ENCODE results near the gene ASXL3.
A peak's percentile ranks its signal among the peaks of the same experiment; 100 is the strongest.

ASXL3 gene

GRCh38 chr18:33745871-33746545, 168.0 kb downstream of the ASXL3 start:
- no peaks in the 10 kb centered on the region for H3F3A ChIP-seq (ENCODE audit: insufficient read depth, low read length)
- no peak overlapping the region for H2AFZ ChIP-seq (ENCODE audit: low read length)
- peaks cover 50% of the 10 kb centered on the region for H3K4me1 ChIP-seq (ENCODE audit: insufficient read depth, low read length, severe bottlenecking)
- peak overlapping the region; percentile 15; the same call in 1 of the 2 replicates for H3K9ac ChIP-seq (ENCODE audit: low read length)
- H3K79me2 ChIP-seq (ENCODE audit: insufficient read depth, low read length) = no peaks in the 10 kb centered on the region
- H3K27me3 ChIP-seq (ENCODE audit: insufficient read depth, low read length) = no peaks in the 10 kb centered on the region
- no peaks in the 10 kb centered on the region for H3K9me2 ChIP-seq (ENCODE audit: low read depth, low read length)
- H3K36me3 ChIP-seq (ENCODE audit: insufficient read depth, low read length) = no peaks in the 10 kb centered on the region
- TF ChIP-seq, protein P1, sequence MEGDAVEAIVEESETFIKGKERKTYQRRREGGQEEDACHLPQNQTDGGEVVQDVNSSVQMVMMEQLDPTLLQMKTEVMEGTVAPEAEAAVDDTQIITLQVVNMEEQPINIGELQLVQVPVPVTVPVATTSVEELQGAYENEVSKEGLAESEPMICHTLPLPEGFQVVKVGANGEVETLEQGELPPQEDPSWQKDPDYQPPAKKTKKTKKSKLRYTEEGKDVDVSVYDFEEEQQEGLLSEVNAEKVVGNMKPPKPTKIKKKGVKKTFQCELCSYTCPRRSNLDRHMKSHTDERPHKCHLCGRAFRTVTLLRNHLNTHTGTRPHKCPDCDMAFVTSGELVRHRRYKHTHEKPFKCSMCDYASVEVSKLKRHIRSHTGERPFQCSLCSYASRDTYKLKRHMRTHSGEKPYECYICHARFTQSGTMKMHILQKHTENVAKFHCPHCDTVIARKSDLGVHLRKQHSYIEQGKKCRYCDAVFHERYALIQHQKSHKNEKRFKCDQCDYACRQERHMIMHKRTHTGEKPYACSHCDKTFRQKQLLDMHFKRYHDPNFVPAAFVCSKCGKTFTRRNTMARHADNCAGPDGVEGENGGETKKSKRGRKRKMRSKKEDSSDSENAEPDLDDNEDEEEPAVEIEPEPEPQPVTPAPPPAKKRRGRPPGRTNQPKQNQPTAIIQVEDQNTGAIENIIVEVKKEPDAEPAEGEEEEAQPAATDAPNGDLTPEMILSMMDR (IDR thresholded peaks at IDR 0.05; ENCODE audit: low read length) = no peak
- no peak for TF ChIP-seq EZH2 (IDR thresholded peaks at IDR 0.05; ENCODE audit: borderline replicate concordance, low read length)
- no peaks in the 10 kb centered on the region for H3K9me3 ChIP-seq (ENCODE audit: low read length)
- H3K27ac ChIP-seq (ENCODE audit: low read depth, low read length, poor library complexity, severe bottlenecking) = peak overlapping the region; percentile 82
- no peaks in the 10 kb centered on the region for H4K20me1 ChIP-seq (ENCODE audit: insufficient read depth, low read length)
- H3K4me3 ChIP-seq (ENCODE audit: low read depth, low read length, poor library complexity, severe bottlenecking) = peak overlapping the region; percentile 19
- H3K4me2 ChIP-seq (ENCODE audit: low read length) = peak overlapping the region; percentile 49

GRCh38 chr18:33749834-33750233, 171.8 kb downstream of the ASXL3 start:
- no peaks in the 10 kb centered on the region for H4K20me1 ChIP-seq (ENCODE audit: insufficient read depth, low read length)
- no peaks in the 10 kb centered on the region for H3K9me2 ChIP-seq (ENCODE audit: low read depth, low read length)
- H3K27ac ChIP-seq (ENCODE audit: low read depth, low read length, poor library complexity, severe bottlenecking) = peak overlapping the region; percentile 38
- H3K79me2 ChIP-seq (ENCODE audit: insufficient read depth, low read length) = no peaks in the 10 kb centered on the region
- H2AFZ ChIP-seq (ENCODE audit: low read length) = no peak overlapping the region; the same call in 1 of the 2 replicates
- H3F3A ChIP-seq (ENCODE audit: insufficient read depth, low read length) = no peaks in the 10 kb centered on the region
- no peaks in the 10 kb centered on the region for H3K9me3 ChIP-seq (ENCODE audit: low read length)
- H3K9ac ChIP-seq (ENCODE audit: low read length) = no peak overlapping the region
- H3K4me1 ChIP-seq (ENCODE audit: insufficient read depth, low read length, severe bottlenecking) = peaks cover 60% of the 10 kb centered on the region
- H3K36me3 ChIP-seq (ENCODE audit: insufficient read depth, low read length) = no peaks in the 10 kb centered on the region
- H3K4me3 ChIP-seq (ENCODE audit: low read depth, low read length, poor library complexity, severe bottlenecking) = no peak overlapping the region
- peak overlapping the region; percentile 42; the same call in 1 of the 2 replicates for H3K4me2 ChIP-seq (ENCODE audit: low read length)
- no peaks in the 10 kb centered on the region for H3K27me3 ChIP-seq (ENCODE audit: insufficient read depth, low read length)
- TF ChIP-seq EZH2 (IDR thresholded peaks at IDR 0.05; ENCODE audit: borderline replicate concordance, low read length) = no peak
- TF ChIP-seq, protein P1 (IDR thresholded peaks at IDR 0.05; ENCODE audit: low read length) = no peak

DNA sequence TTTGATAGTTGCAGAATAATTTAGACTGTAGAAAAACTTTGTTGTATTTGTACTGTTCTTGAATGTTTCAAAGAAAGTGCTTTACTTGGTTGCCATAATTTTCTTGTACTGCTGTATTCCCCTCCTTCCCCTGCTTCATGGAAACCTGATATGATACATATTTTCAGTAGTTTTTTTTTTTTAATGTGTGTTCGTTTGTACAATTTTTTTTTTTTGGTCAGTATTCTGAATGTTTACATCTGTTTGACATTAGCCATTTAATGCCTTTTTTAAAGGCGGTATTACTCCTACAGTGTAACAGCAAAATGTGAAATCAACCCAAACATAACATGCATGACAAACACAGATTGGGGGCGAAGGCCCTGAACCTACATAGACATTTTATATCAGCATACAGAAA, 172.3 kb downstream of the ASXL3 start:
- H3K9me3 ChIP-seq (ENCODE audit: low read length) = no peaks in the 10 kb centered on the region
- TF ChIP-seq, protein P1 (IDR thresholded peaks at IDR 0.05; ENCODE audit: low read length) = no peak
- TF ChIP-seq EZH2 (IDR thresholded peaks at IDR 0.05; ENCODE audit: borderline replicate concordance, low read length) = no peak
- no peaks in the 10 kb centered on the region for H3K36me3 ChIP-seq (ENCODE audit: insufficient read depth, low read length)
- no peaks in the 10 kb centered on the region for H3K27me3 ChIP-seq (ENCODE audit: insufficient read depth, low read length)
- H2AFZ ChIP-seq (ENCODE audit: low read length) = no peak overlapping the region
- no peaks in the 10 kb centered on the region for H3F3A ChIP-seq (ENCODE audit: insufficient read depth, low read length)
- H4K20me1 ChIP-seq (ENCODE audit: insufficient read depth, low read length) = no peaks in the 10 kb centered on the region
- peaks cover 57% of the 10 kb centered on the region for H3K4me1 ChIP-seq (ENCODE audit: insufficient read depth, low read length, severe bottlenecking)
- no peak overlapping the region for H3K9ac ChIP-seq (ENCODE audit: low read length)
- peak overlapping the region; percentile 38 for H3K27ac ChIP-seq (ENCODE audit: low read depth, low read length, poor library complexity, severe bottlenecking)
- H3K79me2 ChIP-seq (ENCODE audit: insufficient read depth, low read length) = no peaks in the 10 kb centered on the region
- no peaks in the 10 kb centered on the region for H3K9me2 ChIP-seq (ENCODE audit: low read depth, low read length)
- H3K4me3 ChIP-seq (ENCODE audit: low read depth, low read length, poor library complexity, severe bottlenecking) = no peak overlapping the region
- H3K4me2 ChIP-seq (ENCODE audit: low read length) = no peak overlapping the region

Data from OCI-LY1 (cell line).